Activated CD4-positive, alpha-beta T cell treated with anti-CD3 and anti-CD28 coated beads, Interleukin-2, Interleukin-4, amounts not matched to agents 100 ng/mL and 50 ng/mL, durations not matched to agents 16 hours and 8 hours (primary cell): ENCODE measurements around the gene EHMT1.
"Not testable (repeated sequence)": the region's sequence is repeated elsewhere in the genome, so short reads cannot be mapped to it uniquely, and the experiment has no call there.

Experiments
- DNase-seq: peaks from one replicate; pipeline ENCODE4 v3.0.0-alpha.2; 2020; ENCODE audit warnings: low spot score

Gene EHMT1

GRCh38 chr9:137590469-137591383 is 28.1 kb upstream of the EHMT1 start, which contains the start of gene ZMYND19:
Gene ZMYND19, minus strand, starts transcription at chr9:137590512. Its CDS starts 249 bp downstream, at chr9:137590263.
- DNase-seq, result peak; percentile 90

- no peak for DNase-seq
Observed at GRCh38 chr9:137592767-137593166, 26.0 kb upstream of the EHMT1 start.

GRCh38 chr9:137593176-137593575 is 25.6 kb upstream of the EHMT1 start:
- DNase-seq, result no peak

DNA sequence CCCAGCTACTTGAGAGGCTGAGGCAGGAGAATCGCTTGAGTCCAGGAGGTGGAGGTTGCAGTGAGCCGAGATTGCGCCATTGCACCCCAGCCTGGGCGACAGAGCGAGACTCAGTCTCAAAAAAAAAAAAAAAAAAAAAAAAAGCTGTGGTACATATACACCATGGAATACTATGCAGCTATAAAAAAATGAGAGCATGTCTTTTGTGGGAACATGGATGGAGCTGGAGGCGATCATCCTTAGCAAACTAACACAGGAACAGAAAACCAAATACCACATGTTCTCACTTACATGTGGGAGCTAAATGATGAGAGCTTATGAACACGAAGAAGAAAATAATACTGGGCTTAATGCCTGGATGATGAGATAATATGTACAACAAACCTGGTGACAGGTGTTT is 22.2 kb upstream of the EHMT1 start:
- DNase-seq, result not testable (repeated sequence)

- DNase-seq, result no peak
Observed at GRCh38 chr9:137598943-137599342, 19.9 kb upstream of the EHMT1 start.

DNA sequence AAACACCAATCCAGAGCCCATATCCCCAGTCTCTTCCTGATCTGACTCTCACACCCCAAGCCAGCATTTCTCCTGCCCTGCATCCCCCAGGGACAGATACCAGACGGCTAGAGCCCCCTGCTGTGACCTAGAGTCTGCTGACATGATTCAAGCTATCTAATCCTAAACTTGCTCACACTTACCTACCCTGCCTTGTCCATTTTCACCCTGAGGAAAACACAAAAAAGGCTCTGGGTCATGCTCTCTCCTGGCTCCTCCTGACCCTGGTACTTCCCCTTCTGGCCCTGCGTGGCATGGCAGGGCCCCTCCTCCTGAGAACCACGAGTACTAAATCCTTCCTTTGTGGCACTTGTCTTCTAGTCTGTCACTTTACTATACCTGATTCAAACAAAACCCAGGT is 16.1 kb upstream of the EHMT1 start:
- no peak for DNase-seq

- no peak for DNase-seq
Observed at GRCh38 chr9:137603879-137604278, 14.9 kb upstream of the EHMT1 start.

GRCh38 chr9:137604345-137605086 is 14.3 kb upstream of the EHMT1 start:
- no peak for DNase-seq

DNA sequence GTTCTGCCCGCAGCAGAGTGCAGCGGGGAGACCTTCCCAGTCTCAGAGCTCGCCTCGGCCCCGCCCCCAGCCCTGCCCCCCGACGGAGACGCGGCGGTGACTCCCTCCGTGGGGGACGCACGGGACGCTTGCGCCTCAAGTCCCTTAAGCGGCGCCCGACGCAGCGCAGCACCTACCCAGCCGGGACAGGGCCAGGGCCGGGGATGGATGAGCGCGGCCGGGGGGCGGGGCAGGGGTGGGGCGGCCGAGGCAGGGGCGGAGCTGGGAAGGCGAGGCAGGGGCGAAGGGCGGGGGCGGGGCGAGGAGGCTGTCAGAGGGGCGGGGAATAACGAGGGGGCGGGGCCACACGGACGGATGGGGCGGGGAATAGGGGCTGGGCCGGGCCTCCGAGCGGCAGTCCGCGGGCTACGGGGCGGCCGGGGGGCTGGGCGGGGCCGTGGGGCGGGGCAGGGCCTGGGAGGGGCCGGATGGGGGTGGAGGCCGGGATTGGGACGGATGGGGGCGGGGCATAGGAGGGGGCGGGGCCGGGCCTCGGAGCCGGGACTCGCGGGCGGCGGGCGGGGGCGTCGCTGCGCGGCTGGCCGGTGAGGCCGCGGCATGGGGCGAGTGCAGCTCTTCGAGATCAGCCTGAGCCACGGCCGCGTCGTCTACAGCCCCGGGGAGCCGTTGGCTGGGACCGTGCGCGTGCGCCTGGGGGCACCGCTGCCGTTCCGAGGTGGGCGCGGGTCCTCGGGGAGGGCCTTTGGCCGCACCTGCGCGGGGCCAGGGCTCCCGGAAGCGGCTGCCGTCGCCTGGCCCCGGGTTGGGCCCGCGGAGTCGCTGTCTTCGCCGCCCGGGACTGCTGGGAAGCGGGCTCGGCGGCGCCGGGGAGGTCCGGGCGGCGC is 13.4 kb upstream of the EHMT1 start, which contains the start of gene ARRDC1:
TSS of gene ARRDC1 (plus strand) at position 566 of the 884 bp plus-strand sequence. CDS start at position 598, 32 bp downstream.
- peak; percentile 95 for DNase-seq

GRCh38 chr9:137606005-137606621 is 12.7 kb upstream of the EHMT1 start:
- no peak for DNase-seq

DNA sequence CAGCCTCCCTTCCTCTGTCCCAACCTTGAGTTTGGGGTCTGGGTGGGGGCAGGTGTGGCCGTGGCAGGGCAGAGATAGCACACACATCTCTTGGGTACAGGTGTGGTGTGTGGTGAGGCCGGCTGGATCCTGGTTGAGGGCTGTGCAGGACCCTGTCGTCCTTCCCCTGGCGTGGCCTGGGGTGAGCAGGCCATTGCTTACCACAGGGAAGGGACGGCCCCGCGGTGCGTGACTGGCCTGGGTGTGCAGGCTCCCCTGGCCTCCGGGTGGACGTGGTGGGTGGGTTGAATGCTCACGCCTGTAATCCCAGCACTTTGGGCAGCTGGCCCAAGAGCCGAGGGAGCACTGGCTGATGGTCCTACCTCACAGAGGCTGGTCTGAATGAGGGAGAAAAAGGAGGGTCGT is 12.1 kb upstream of the EHMT1 start:
- no peak for DNase-seq

- DNase-seq, result no peak
Observed at GRCh38 chr9:137607141-137607857, 11.5 kb upstream of the EHMT1 start.

- no peak for DNase-seq
Observed at GRCh38 chr9:137610944-137611343, 7.9 kb upstream of the EHMT1 start.

DNA sequence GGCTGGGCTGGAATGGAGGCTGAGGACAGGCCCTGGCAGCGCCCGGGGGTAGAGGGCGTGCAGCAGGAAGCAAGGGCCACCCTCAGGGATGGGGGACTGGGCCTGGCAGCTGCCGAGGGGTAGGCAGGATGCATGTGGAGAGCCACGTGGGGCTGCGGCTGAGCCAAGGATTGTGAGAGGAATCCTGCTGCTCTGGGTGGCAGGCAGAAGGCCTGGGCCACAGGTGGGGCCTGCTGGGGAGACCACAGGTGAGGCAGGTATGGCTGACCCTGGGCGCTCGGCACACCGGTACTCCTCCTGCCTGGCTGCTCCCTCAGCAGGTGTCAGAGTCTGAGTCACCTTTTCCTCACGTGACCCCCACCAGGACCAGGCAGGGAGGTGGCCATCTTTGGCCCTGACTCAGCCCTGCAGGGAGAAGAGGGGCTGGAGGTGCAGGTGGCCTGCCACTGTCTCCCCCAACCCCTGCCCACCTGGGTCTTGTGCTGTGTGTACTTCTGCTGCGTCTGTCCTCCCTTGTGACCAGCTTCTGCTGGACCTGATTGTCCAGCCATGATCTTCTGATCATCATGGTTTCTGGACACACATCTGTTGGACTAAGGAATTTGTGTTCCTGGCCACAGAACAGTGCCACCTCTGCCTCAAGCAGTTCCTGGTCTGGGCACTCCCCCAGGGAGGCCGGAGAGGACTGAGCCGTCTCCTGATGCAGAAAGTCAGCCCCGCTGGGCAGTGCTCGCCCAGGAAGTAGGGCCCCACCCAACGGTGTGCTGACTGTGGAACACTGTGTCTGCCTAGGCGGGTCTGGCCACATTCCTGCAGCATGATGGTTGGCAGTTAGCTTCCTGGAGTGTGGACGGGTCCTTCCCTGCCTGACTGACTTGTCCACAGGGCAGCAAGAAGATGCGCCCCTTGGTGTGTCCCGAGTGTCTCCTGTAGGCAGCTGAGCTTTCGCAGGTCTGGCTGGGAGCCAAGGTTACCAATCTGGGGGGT is 6.9 kb upstream of the EHMT1 start:
- no peak for DNase-seq

- no peak for DNase-seq
Observed at GRCh38 chr9:137612741-137613142, 6.1 kb upstream of the EHMT1 start.

DNA sequence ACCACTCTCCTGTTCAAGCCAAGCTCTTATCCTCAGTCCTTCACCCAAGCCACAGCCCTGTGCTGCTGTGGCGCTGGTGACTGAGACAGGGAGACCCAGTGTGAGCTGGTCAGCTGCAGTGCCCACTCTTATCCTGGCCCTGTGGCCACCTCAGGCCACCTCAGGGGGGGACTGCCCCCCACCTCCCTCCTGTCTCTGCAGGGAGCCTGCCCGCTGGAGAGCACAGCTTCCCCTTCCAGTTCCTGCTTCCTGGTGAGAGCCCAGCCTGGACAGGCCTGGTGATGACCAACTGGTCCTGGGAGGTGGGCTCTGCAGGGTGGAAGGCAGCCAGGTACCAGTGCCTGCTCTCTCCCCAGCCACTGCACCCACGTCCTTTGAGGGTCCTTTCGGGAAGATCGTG is 5.5 kb upstream of the EHMT1 start:
- DNase-seq, result no peak

- DNase-seq, result no peak
Observed at GRCh38 chr9:137613738-137614523, 4.9 kb upstream of the EHMT1 start.

DNA sequence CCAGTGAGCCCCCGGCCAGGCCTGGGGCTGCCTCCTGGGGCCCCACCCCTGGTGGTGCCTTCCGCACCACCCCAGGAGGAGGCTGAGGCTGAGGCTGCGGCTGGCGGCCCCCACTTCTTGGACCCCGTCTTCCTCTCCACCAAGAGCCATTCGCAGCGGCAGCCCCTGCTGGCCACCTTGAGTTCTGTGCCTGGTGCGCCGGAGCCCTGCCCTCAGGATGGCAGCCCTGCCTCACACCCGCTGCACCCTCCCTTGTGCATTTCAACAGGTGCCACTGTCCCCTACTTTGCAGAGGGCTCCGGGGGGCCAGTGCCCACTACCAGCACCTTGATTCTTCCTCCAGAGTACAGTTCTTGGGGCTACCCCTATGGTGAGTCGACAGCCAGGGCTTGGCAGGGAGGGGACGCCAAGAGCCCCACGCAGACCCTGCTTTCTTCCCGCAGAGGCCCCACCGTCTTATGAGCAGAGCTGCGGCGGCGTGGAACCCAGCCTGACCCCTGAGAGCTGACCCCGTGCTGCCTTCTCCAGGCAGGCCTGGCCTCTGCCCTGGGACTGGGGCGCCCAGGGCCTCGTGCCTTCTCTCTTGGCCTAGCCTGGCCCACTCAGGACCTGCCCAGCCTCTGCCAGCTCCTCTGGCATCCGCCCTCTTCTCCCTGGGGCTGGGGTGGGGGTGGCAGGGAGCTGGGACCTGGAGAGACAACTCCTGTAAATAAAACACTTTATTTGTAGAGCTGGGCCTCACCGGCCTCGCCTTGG is 4.0 kb upstream of the EHMT1 start:
- no peak for DNase-seq
